GM21737 (cell line): ENCODE results near the gene MLF2.

Source experiments
- ATAC-seq: cut with Tn5 transposase; IDR thresholded peaks from one replicate; pipeline ENCODE4 v1.9.1; 2021; ENCODE audit warnings: mild to moderate bottlenecking, moderate library complexity; ENCODE audit not compliant: unreplicated experiment

MLF2 gene

DNA sequence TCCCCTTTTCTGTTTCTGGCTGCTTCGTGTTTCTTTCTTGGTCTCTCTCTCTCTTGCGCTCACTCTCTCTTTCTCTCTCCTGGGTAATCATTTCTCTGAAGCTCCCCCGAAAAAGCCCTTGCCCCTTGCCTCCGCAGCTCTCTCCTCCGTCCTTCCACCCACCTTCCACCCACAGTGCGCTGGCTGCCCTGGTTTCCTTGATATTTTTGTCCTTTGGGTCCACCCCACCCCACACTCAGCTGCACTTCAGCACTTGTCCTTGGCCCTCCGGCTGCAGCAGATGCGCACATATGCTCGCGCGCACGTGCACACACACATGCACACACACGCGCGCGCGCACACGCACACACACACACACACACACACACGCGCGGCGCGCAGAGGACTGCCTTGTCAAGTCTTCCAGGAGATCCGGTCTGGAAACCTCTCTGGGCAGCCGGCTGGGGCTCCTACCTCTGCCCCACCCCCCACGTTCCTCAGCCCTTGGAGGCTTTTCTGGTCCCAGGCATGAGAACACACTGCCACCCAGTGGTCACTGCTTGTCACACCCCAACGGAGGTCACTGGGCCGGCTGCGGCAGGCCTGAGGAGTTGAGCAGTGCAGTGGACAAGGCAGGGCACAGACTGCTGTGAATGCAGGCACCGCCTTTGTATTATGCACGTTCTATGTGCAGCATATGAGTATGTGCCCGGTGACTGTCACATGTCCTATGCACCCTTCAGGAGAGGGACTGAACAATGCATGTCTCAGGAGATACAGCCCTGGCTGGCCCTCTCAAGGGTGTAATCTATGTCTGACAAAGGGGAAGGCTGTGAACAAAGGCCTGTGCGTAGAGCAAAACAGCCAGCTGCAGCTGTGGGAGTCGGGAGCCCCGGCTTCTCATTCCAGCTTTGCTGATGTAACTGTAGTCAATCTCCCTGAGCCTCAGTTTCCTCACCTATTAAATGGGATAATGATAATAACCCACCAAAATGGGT, 25.9 kb upstream of the MLF2 start:
- ATAC-seq, result peak; percentile 75

DNA sequence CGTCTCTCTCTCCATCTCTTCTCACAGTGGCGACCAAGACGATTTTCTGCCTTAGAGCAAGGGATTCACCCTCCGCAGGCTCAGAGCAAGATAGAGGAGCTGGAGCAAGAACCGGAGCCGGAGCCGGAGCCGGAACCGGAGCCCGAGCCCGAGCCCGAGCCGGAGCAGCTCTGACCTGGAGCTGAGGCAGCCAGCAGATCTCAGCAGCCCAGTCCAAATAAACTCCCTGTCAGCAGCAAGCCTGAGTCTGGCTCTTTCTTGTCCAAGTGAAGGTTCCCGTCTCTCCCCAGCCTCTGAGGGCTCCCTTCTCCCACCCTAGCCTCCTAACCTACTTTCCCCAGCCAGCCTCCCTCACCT, 25.3 kb upstream of the MLF2 start:
- ATAC-seq, result no peak

DNA sequence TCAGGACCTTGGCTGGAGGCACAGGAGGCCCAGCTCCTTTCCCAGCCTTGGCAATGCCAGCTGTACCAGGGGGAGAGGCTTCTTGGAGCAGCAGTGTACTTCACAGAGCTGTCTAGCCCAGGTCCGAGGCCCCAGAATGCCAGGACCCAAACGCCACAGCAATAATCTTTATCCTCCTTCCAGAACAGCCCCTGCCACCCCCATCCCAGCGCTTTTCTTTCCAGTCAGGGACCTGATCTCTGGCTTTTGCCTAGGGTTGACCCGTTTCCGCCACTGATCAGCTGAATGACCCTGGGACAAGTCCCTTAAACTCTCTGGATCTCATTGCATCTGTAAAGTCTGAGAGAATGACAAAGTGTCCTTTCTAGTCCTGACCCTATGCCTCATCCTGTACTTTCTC, 24.4 kb upstream of the MLF2 start:
- ATAC-seq, result no peak

DNA sequence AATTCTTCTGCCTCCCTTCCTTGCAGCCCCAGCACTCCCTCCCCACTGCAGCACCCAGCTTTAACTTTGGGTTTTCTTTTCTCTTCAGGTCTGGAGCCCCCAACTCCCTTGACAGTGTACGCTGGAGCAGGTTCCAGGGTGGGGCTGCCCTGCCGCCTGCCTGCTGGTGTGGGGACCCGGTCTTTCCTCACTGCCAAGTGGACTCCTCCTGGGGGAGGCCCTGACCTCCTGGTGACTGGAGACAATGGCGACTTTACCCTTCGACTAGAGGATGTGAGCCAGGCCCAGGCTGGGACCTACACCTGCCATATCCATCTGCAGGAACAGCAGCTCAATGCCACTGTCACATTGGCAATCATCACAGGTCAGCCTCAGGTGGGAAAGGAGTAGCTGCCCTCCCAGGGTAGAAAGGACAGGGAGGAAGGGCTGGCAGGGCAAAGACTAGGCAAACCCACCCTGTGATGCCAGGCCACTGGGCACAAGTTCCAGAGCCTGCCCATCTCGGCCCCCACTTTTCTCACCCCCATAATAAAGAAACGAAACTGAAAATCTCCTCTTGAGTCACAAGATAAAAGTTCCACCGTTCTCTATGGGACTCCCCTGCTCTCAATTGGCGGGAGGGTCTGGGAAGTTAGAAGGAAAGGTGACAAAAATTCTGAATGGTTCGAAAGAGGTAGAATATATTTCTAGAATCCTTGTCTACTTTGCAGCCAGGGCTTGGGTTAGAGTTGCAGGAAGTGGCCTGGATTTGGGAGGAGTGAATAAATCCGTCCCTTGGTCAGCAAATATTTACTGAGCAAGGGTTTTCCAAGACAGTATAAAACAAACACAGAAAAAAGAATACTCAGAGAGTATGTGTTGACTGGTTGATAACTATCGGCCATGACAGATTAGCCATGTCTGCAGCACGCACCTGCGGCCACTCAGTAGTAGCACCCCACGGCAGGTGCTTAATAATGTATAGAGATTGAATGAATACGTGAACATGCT, 22.5 kb upstream of the MLF2 start:
- no peak for ATAC-seq

DNA sequence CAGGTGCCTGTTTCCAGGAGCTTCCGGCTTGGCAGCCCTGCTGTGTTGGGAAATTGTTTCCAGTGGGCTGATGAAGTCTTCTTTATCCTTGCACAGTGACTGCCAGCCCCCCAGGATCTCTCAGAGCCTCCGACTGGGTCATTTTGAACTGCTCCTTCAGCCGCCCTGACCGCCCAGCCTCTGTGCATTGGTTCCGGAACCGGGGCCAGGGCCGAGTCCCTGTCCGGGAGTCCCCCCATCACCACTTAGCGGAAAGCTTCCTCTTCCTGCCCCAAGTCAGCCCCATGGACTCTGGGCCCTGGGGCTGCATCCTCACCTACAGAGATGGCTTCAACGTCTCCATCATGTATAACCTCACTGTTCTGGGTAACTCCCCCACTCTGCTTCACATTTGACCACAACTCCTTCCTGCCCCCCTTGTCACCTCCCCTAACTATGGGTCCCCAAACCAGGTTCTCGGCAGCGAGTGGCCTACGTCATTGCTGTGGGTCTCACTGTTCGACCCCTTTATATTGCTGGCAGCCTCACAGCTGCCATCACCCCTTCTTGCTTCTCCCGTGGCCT, 21.6 kb upstream of the MLF2 start:
- ATAC-seq, result no peak

DNA sequence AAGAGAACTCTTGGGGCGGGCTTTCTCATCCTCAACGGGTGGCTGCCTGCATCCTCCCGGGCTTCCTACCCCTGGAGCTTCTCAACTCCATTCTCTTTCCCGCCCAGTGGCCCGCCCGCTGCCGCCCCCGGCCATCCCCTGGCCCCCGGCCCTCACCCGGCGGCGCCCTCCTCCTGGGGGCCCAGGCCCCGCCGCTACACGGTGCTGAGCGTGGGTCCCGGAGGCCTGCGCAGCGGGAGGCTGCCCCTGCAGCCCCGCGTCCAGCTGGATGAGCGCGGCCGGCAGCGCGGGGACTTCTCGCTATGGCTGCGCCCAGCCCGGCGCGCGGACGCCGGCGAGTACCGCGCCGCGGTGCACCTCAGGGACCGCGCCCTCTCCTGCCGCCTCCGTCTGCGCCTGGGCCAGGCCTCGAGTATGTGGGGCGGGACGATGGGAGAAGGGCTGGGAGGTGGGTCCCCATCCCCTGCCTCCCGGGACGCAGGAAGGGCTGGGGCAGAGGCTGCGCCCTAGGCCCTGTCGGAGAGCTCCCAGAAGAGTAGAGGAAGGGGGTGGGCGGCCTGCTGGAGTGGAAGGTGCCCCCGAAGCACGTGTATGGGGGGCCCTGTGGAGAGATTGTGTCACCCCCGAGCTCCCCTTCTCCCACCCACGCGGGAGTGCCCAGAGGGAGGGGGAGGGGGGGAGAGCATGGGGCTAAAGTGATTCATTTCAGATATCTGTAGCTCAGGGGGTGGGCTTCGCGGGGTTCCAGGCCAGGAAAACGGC, 20.8 kb upstream of the MLF2 start:
- no peak for ATAC-seq

DNA sequence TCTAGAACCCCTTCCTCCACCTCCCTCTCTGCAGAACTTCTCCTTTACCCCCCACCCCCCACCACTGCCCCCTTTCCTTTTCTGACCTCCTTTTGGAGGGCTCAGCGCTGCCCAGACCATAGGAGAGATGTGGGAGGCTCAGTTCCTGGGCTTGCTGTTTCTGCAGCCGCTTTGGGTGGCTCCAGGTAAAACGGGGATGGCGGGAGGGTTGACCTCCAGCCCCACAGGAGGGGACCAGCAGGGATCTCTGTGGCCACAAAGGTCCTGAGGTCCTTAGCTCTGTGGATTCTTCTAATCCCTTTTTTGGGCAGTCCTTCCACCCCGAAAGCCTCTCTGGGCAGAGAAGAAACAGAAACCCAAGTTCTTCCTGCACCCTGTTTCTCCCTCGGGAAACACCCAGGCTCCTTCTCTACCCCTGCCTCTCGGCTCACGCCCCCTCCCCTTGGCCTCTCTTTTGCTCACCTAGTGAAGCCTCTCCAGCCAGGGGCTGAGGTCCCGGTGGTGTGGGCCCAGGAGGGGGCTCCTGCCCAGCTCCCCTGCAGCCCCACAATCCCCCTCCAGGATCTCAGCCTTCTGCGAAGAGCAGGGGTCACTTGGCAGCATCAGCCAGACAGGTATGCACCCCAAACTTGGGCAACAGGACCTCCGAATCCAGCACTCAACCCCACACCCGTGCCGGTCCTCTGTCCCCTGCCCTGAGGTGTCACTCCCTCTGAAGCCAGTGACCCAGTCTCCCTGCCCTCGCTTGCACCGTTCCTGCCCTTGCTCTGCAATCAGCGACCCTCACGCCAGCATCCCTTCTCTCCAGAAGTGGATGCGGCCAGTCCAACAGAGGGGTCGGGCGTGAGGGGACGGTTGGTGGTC, 20.0 kb upstream of the MLF2 start:
- no peak for ATAC-seq

DNA sequence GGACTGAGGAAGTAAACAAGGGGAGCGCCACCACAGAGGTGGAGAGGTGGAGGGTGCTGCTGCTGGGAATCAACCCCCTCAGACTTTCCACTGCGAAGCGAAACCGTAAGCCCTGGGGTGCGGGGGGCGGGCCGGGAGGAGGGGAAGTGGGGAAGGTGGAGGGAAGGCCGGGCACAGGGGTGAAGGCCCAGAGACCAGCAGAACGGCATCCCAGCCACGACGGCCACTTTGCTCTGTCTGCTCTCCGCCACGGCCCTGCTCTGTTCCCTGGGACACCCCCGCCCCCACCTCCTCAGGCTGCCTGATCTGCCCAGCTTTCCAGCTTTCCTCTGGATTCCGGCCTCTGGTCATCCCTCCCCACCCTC, 19.4 kb upstream of the MLF2 start, which contains the start of gene LAG3:
TSS of gene LAG3 (plus strand) at position 190 of the 365 bp plus-strand sequence. CDS start 333 bp downstream, outside the sequence.
- ATAC-seq, result no peak

DNA sequence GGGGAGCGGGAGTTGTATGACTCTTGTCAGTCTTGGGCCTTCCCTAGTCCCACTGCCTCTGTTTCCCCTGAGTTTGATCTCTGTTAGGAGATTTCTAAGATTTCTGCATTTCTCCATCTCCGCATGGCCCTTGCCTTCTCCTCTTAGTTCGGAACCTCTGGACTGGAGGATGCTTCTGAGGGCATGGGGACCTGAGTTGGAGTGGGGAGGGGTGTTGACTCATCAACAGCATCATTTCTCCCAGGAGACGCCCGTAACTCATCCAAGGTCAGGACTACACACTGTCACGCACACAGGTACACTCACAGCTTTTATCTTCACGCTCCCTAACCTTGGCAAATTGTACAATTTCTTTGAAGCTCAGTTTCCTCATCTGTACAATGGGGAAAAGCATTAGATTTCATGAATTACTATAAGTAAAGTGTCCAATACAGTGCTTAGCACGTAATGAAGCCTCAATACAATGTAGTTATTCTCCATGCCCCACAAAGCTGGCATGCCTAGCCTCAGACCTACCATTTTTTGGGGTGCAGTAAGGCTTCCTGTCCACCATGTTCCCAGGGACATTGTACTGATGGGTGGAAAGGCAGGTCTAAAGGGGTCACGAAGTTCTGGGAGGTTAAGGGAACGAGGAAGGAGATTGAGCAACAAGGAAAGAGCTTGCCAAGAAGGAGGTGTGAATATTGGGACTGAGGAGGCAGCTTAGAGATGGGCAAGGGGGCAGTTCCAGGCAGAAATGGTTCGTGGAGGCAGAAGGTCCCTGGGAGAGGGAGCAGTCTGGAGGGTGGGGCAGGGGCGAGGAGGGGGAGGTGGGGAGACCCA, 18.8 kb upstream of the MLF2 start:
- ATAC-seq, result no peak

DNA sequence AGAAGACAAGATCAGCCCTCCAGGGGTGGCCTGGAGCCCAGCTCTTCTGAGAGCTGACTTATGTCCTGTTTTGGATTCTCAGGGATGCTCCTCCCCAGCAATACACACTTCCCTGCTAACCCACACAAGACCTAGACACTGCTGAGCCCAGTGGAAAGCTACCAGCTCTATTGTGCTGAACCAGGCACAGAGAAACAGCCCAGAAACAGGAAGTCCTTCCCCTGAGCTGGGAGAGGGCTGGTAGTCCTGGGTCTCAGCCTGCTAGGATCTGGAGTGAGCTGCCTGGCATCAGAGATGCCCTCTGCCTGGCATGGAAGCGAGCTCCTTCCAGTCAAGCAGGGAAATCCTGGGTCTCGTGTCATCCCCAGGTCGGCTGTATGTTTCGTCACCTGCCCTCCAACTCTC, 18.2 kb upstream of the MLF2 start:
- no peak for ATAC-seq

DNA sequence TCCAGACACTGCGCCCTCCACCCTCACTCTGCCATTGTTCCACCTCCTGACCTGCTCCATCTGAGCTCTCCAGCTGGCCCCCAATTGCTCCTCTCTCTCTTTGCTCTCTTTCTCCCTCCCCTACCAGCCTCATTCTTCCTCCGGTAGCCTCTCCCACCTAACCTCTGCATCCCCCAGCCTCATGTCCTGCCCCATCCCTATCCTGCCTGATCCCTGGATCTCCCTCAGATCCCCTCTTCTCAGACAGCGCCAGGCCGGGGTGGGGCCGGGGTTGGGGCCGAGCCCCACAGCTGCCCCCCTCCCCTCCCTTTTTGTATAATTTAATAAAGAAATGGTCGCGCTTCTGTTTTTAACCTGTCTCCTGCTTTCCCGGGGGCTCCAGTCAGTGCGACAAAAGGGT, 17.7 kb upstream of the MLF2 start:
- ATAC-seq, result no peak

DNA sequence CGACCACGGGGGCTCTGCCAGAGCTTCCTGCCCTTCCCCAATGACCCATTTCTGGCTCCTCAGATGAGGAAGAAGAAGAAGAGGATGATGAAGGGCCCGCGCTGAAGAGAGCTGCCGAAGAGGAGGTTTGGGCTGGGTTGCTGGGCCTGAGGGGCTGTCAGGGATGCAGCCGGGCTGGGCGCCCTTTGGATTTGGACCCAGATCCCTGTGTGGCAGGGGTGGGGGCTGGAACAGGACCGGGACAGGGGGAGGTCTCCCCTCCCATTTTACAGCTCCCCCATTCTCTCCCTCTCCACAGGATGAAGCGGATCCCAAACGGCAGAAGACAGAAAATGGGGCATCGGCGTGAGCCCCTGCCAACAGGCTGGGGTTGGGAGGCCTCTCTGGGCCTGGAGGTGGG, 17.2 kb upstream of the MLF2 start:
- ATAC-seq, result no peak

DNA sequence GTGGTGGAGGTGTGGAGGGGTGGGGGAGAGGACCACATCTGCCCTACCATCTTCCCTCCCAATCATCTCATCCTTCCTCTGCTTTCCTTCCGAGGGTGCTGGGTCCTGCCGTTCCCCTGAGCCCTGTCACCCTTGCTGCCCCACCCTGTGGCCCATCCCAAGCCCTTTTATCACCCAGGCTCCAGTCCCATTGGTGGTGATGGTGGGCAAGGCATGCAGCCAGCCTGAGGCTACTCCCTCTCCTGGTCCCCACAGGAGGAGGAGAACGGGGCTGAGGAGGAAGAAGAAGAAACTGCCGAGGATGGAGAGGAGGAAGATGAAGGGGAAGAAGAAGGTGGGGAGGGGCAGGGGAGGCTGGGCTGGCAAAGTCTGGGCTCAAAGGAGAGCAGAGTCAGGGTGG, 16.7 kb upstream of the MLF2 start:
- ATAC-seq, result no peak

DNA sequence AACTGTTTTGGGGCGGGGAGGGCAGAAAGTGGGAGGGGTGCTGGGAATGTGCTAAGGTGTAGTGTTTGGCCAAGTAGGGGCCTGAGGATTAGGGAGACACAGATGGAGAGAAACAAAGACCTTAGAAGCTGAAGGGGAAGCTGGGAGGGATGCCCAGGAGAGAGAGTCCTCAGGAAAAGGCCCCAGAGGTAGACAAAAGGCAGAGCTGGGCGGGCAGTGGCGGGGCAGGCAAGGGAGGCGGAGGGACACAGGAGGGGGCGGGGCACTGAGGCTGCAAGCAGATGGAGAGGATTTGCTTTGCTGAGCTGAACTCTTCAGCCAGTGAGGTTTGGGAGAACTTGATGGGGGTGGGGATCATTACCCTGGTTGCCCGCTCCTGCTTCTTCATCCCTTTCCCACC, 16.0 kb upstream of the MLF2 start:
- no peak for ATAC-seq

DNA sequence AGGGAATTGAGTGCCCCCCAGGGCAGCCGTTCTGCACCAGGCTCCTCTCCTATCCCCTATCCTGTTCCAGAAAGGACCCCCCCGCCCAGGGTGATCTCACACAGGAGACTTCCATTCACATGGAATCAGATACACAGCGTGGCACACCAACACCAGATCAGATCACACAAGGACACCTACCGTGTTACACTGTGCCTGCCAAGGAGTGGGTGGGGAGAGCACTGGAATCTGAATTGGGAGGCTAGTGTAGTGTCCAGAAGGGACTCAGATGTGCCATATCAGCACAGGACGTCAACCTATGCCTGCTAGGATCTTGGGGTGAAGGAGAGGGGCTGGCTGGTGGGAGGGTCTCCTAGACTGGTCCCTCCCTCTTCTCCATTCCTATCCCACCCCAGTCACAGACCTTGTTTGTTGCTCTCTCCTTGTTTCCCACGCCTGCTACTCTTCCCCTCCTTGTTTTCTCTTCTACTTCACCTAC, 15.5 kb upstream of the MLF2 start:
- no peak for ATAC-seq

DNA sequence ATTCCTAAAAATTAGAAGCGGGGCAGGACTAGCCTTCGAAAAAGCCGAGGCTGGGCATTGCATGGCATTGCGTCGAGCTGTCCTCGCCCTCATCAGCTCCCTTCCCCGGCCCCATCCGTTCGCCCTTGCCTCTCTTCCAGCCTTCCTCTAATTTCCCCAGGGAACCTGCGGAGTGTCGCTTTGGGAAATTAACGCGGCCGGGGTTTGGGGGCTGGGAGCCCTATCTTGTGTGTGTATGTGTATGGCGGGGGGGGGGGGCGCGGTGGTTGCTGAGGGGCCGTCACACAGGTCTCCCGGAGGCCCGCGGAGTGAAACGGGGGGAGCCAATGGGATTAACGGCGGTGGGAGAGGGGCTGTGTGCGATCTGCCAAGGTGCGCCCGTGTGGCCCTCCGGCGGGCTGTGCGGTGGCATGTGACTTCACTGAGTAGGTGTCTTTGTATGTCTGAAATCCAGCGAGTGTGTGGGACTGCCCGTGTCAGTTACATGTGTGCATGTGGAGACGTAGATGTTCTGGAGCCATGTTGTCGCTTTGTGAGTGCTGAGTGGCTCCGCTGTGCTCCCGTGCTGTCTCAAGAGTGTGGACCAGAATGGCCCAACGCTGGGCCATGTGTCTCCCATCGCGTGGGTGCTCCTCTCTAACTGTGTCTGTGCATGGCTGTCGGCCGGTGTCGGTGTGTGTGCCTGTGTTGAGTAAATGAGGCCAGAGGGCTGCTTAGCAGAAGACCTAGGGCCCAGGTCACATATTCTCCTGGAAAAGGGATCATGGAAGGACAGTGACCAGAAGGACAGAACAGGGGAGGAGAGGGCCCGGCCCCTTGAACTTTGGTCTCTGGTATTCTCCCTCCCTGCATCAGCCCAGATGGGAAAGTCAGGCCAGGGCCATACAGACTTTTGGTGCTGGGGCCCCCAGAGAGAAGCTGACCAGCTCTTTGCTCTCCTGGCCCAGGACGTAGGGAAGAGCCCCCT, 14.7 kb upstream of the MLF2 start:
- no peak for ATAC-seq

DNA sequence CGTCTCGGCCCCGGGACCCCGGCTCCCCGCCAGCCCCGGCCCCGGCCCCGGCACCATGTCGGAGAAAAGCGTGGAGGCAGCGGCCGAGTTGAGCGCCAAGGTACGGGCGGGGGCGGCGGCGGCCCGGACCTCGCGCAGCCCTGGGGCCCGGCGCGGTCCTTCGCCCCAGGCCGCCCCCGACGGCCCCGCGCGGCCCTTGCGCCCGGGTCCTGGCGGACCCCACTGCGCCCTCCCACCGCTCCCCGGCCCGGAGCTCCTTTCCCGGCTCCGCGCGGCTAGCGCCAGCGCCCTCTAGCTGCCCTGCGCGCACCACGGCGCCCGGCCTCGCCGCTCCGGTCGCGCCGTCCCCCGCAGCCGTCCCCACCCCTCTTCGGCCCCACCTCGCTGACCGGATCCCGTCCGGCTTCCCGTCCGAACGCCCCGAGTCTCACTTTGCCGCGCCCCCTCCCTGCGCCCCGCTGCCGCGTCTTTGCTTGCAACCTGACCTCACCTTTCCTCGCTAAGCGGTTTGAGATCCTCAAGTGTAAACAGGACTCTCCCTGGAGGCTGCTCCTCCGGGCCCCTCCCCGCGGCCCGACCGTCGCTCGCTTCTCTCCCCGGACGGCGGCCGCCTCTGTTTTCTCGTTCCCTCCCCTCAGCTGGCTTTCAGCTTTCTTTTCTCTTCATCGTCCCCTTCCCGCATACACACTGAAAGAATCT, 13.9 kb upstream of the MLF2 start:
- peak; percentile 57 for ATAC-seq
